Kidney (tissue), 14 donors: ENCODE results near the gene SLC9A8. TPM values are rescaled to one million over a fixed set of nuclear protein-coding genes. Genes with fewer than 3 reads are reported as not detected.

ENCODE experiments used
- DNase-seq, 5 donors: peaks; one replicate each; pipeline ENCODE4 v3.0.0-alpha.2; 2013 to 2020
- FAIRE-seq: peaks from 2 replicates; lab custom pipeline; 2012; peaks lifted over from hg19 to GRCh38; lab: Jason Lieb, UNC
- H3K27ac ChIP-seq, 2 donors: one replicate each; pipeline ENCODE4 v1.7.0; 2013; ENCODE audit warnings: low read depth in 2 of 2, low read length in 2 of 2, inconsistent platforms in 1 of 2
- H3K27me3 ChIP-seq: one replicate; pipeline ENCODE4 v1.7.1; 2013; ENCODE audit warnings: low read length, inconsistent platforms; ENCODE audit not compliant: control insufficient read depth, insufficient read depth
- H3K36me3 ChIP-seq, 3 donors: one replicate each; pipeline versions ENCODE4 v1.7.0 to v1.7.1; 2013; ENCODE audit warnings: low read length in 3 of 3, control low read depth in 1 of 3, inconsistent platforms in 1 of 3; ENCODE audit not compliant: insufficient read depth in 3 of 3, control insufficient read depth in 2 of 3
- H3K4me1 ChIP-seq, 3 donors: one replicate each; pipeline versions ENCODE4 v1.7.0 to v1.7.1; 2013; ENCODE audit warnings: low read length in 3 of 3, inconsistent platforms in 1 of 3, low read depth in 1 of 3; ENCODE audit not compliant: control insufficient read depth in 2 of 3, insufficient read depth in 2 of 3
- H3K4me3 ChIP-seq, 3 donors: one replicate each; pipeline versions ENCODE4 v1.7.0 to v1.8.1; 2013; ENCODE audit warnings: low read length in 3 of 3, control low read depth in 1 of 3, inconsistent platforms in 1 of 3
- H3K9ac ChIP-seq, 3 donors: one replicate each; pipeline versions ENCODE4 v1.7.0 to v1.7.1; 2013; ENCODE audit warnings: low read length in 3 of 3, control low read depth in 1 of 3, inconsistent platforms in 1 of 3
- H3K9me3 ChIP-seq, 3 donors: one replicate each; pipeline versions ENCODE4 v1.7.0 to v1.7.1; 2013; ENCODE audit warnings: low read length in 3 of 3, control low read depth in 1 of 3, inconsistent platforms in 1 of 3; ENCODE audit not compliant: control insufficient read depth in 2 of 3, insufficient read depth in 1 of 3
- CTCF ChIP-seq: IDR thresholded peaks from 3 replicates; pipeline ENCODE4 v1.5.1; 2012; ENCODE audit warnings: mild to moderate bottlenecking, moderate library complexity, borderline replicate concordance; ENCODE audit not compliant: insufficient read depth; ENCODE audit errors: extremely low read depth
- intact Hi-C: fragments of 100-400 bp; cut with DNase I; formaldehyde crosslinking; loops from one replicate; pipeline ENCODE4 v1.11.1; 2022
- polyA plus RNA-seq: library from polyadenylated mRNA; stranded (reverse); fragments of 350-450 nt; fragmentation: Illumina TruSeq; extraction: RNeasy Lipid Tissue Mini Kit (QIAGEN cat#74804); gene quantifications from one replicate; pipeline ENCODE4 v1.2.3, GENCODE V29; 2014; ENCODE audit warnings: low read depth, low replicate concordance; ENCODE audit not compliant: insufficient read depth
- total RNA-seq: library from RNA; stranded (reverse); fragmentation: NEBNext Ultra II Directional; extraction: Animal tissue kit (Norgen Biotek cat#: 25700); gene quantifications from one replicate; pipeline ENCODE4 v1.2.1, GENCODE V29; 2021
- donor health status: control.
- donor health status: control.
- donor health status: control.
- donor health status: control.
- donor health status: control.
- donor health status: DM: yes; HTN: yes; CAD: no.
- donor health status: Normal renal cell carcinoma (clear cell type).

Gene SLC9A8
- total and polyA plus RNA-seq, 2 donors from 2014 or later, result 4.5 to 22.4 TPM

GRCh38 chr20:49833483-49833882, 20.9 kb downstream of the SLC9A8 start:
- H3K9ac ChIP-seq, result no peak overlapping the region
- no peaks in the 10 kb centered on the region for H3K9me3 ChIP-seq
- peaks cover 0 to 7% (median 2%) of the 10 kb centered on the region in 3 donors for H3K36me3 ChIP-seq
- FAIRE-seq (no peak), DNase-seq (no peak)
- no peaks in the 10 kb centered on the region for H3K4me1 ChIP-seq
- no peak for TF ChIP-seq CTCF
- H3K27ac ChIP-seq, result no peak overlapping the region
- no peak overlapping the region for H3K4me3 ChIP-seq
- intact Hi-C loops, result no loop called here
- no peaks in the 10 kb centered on the region for H3K27me3 ChIP-seq

GRCh38 chr20:49835031-49835430, 22.4 kb downstream of the SLC9A8 start:
- TF ChIP-seq CTCF, result no peak
- Histone ChIP-seq H3K9ac (no peak overlapping the region), H3K9me3 (no peaks in the 10 kb centered on the region), H3K36me3 (peaks cover 0 to 7% (median 2%) of the 10 kb centered on the region in 3 donors), H3K4me1 (no peaks in the 10 kb centered on the region), H3K27me3 (no peaks in the 10 kb centered on the region), H3K27ac (no peak overlapping the region), H3K4me3 (no peak overlapping the region)
- intact Hi-C loops, result no loop called here
- FAIRE-seq (no peak), DNase-seq (no peak)

- Histone ChIP-seq H3K4me3 (no peak overlapping the region), H3K9ac (no peak overlapping the region), H3K36me3 (peaks cover 0 to 9% (median 4%) of the 10 kb centered on the region in 3 donors), H3K27me3 (no peaks in the 10 kb centered on the region), H3K9me3 (no peaks in the 10 kb centered on the region), H3K4me1 (no peaks in the 10 kb centered on the region), H3K27ac (no peak overlapping the region)
- FAIRE-seq, result no peak
- no peak for DNase-seq
- intact Hi-C loops, result no loop called here
- TF ChIP-seq CTCF, result no peak
Measured at GRCh38 chr20:49838546-49838945, 25.9 kb downstream of the SLC9A8 start.

- TF ChIP-seq CTCF, result no peak
- intact Hi-C loops, result no loop called here
- FAIRE-seq (no peak), DNase-seq (no peak)
- H3K27ac ChIP-seq, result no peak overlapping the region
- peaks cover 0 to 2% (median 0%) of the 10 kb centered on the region in 3 donors for H3K4me1 ChIP-seq
- no peak overlapping the region for H3K4me3 ChIP-seq
- no peaks in the 10 kb centered on the region for H3K9me3 ChIP-seq
- H3K36me3 ChIP-seq, result peaks cover 0 to 9% (median 4%) of the 10 kb centered on the region in 3 donors
- no peaks in the 10 kb centered on the region for H3K27me3 ChIP-seq
- no peak overlapping the region for H3K9ac ChIP-seq
Measured at GRCh38 chr20:49843139-49843538, 30.5 kb downstream of the SLC9A8 start.
